Tibial nerve (tissue), 4 donors: Measurements from ENCODE around the gene PRM2. TPM values are rescaled to one million over a fixed set of nuclear protein-coding genes. Genes with fewer than 3 reads are reported as not detected.

Source experiments
- DNase-seq, 2 donors: peaks; one replicate each; pipeline ENCODE4 v3.0.0-alpha.2; 2019; ENCODE audit warnings: low spot score in 2 of 2
- H3K27ac ChIP-seq, 4 donors: fragments of 200-600 bp; sonication (generic) in 3 of 4; one replicate each; pipeline ENCODE4 v1.5.1; 2017 to 2019; ENCODE audit warnings: mild to moderate bottlenecking in 1 of 4
- H3K27me3 ChIP-seq, 2 donors: fragments of 200-600 bp; sonication (generic) in 1 of 2; one replicate each; pipeline versions ENCODE4 v1.5.1 to v1.6.0; 2017 to 2019
- H3K36me3 ChIP-seq, 3 donors: fragments of 200-600 bp; sonication (generic); one replicate each; pipeline ENCODE4 v1.5.1; 2018 to 2019
- H3K4me1 ChIP-seq, 4 donors: fragments of 200-600 bp; sonication (generic) in 3 of 4; one replicate each; pipeline ENCODE4 v1.5.1; 2017 to 2019
- H3K4me3 ChIP-seq, 4 donors: fragments of 200-600 bp; sonication (generic) in 3 of 4; one replicate each; pipeline ENCODE4 v1.5.1; 2017 to 2019; ENCODE audit warnings: mild to moderate bottlenecking in 1 of 4, moderate library complexity in 1 of 4
- H3K9me3 ChIP-seq, 4 donors: fragments of 200-600 bp; sonication (generic) in 3 of 4; one replicate each; pipeline ENCODE4 v1.5.1; 2017 to 2019
- CTCF ChIP-seq, 5 experiments: fragments of 200-600 bp in 3 of 5; fragments of 450-650 bp in 2 of 5; sonication (generic) in 3 of 5; IDR thresholded peaks; one replicate each; pipeline ENCODE4 v1.5.1; 2016 to 2019; ENCODE audit warnings: antibody characterized with exemption in 5 of 5, mild to moderate bottlenecking in 3 of 5, moderate library complexity in 2 of 5
- EP300 ChIP-seq, 2 donors: sonication (generic); formaldehyde crosslinking; IDR thresholded peaks; one replicate each; pipeline ENCODE4 v1.6.1; 2017; ENCODE audit warnings: antibody characterized with exemption in 2 of 2, mild to moderate bottlenecking in 1 of 2
- POLR2A ChIP-seq, 2 donors: fragments of 450-650 bp; IDR thresholded peaks; one replicate each; pipeline ENCODE4 v1.6.1; 2017; ENCODE audit warnings: antibody characterized with exemption in 2 of 2, mild to moderate bottlenecking in 2 of 2, moderate library complexity in 2 of 2
- WGBS, 2 donors: methylation state at CpG; one replicate each; pipeline ENCODE4 v1.1.5; 2018; 5-methylcytosine and 5-hydroxymethylcytosine counted together
- total RNA-seq, 4 donors: library from RNA; depleted of rRNA; stranded (reverse); fragments of >200 nt; gene quantifications; one replicate each; pipeline ENCODE4 v1.1.0, GENCODE V29; 2016

The PRM2 gene
- total RNA-seq, 4 donors from 2014 or later = not detected

GRCh38 chr16:11232852-11233726 lies 43.2 kb downstream of the PRM2 start:
- peak overlapping the region in 1 of 4 donors; percentile 78 for H3K27ac ChIP-seq
- H3K36me3 ChIP-seq = no peaks in the 10 kb centered on the region
- H3K27me3 ChIP-seq = peaks cover 0 to 3% of the 10 kb centered on the region in 2 donors
- no peaks in the 10 kb centered on the region for H3K9me3 ChIP-seq
- DNase-seq = no peak
- H3K4me3 ChIP-seq = no peak overlapping the region
- H3K4me1 ChIP-seq = peaks cover 0 to 9% (median 3%) of the 10 kb centered on the region in 4 donors
- TF ChIP-seq POLR2A (IDR thresholded peaks at IDR 0.05) (peak in 1 of 2 donors; percentile 7), EP300 (IDR thresholded peaks at IDR 0.05) (peak in 1 of 2 donors; percentile 19), CTCF (IDR thresholded peaks at IDR 0.05) (no peak)
- 47 to 61% methylated on average over 20 to 34 of the region's 35 CpGs for WGBS, 2 donors

GRCh38 chr16:11232302-11232851 lies 43.9 kb downstream of the PRM2 start:
- TF ChIP-seq POLR2A (IDR thresholded peaks at IDR 0.05) (no peak), EP300 (IDR thresholded peaks at IDR 0.05) (no peak), CTCF (IDR thresholded peaks at IDR 0.05) (no peak)
- H3K36me3 ChIP-seq = no peaks in the 10 kb centered on the region
- H3K4me3 ChIP-seq = no peak overlapping the region
- H3K27ac ChIP-seq = peak overlapping the region in 1 of 4 donors; percentile 78
- H3K27me3 ChIP-seq = peaks cover 0 to 3% of the 10 kb centered on the region in 2 donors
- no peaks in the 10 kb centered on the region for H3K9me3 ChIP-seq
- no peak for DNase-seq
- H3K4me1 ChIP-seq = peaks cover 0 to 9% (median 3%) of the 10 kb centered on the region in 4 donors
- 88 to 100% methylated on average over 2 of the region's 3 CpGs for WGBS, 2 donors

DNA sequence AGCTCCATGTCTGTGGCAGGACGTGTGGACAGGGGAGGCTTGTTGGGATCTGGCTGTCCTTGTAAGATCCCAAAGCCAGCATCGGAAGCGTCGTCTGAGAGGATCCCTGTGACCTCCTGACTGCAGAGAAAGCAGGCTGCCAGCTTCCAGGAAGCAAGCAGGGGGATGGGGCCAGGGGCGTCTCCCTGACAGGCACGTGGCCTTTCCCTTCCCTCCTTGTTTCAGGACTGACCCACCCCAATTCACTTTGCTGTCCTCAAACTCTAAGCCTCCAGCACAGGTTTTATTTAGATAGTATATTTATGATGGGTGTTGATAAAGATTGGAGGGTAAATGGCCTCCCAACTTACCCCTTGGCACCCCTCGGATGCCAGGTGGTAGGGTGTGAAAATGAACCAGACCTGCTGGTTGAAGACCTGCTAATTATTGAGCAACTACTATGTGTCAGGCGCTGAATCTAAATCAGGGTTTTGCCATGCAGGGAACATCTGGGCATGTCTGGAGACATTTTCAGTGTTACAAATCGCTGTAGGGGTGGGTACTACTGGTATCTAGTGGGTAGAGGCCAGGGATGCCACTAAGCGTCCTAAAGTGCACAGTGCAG lies 44.8 kb downstream of the PRM2 start:
- DNase-seq = no peak
- TF ChIP-seq POLR2A (IDR thresholded peaks at IDR 0.05) (no peak), EP300 (IDR thresholded peaks at IDR 0.05) (no peak), CTCF (IDR thresholded peaks at IDR 0.05) (no peak)
- H3K27me3 ChIP-seq = peaks cover 0 to 3% of the 10 kb centered on the region in 2 donors
- H3K36me3 ChIP-seq = no peaks in the 10 kb centered on the region
- H3K4me1 ChIP-seq = peaks cover 0 to 9% (median 3%) of the 10 kb centered on the region in 4 donors
- no peaks in the 10 kb centered on the region for H3K9me3 ChIP-seq
- H3K4me3 ChIP-seq = no peak overlapping the region
- H3K27ac ChIP-seq = no peak overlapping the region
- 64 to 66% methylated on average over 10 of the region's 10 CpGs for WGBS, 2 donors

GRCh38 chr16:11229906-11230305 lies 46.4 kb downstream of the PRM2 start:
- Histone ChIP-seq H3K4me1 (peaks cover 0 to 17% (median 3%) of the 10 kb centered on the region in 4 donors), H3K4me3 (no peak overlapping the region), H3K27me3 (peaks cover 0 to 3% of the 10 kb centered on the region in 2 donors), H3K27ac (no peak overlapping the region), H3K36me3 (no peaks in the 10 kb centered on the region), H3K9me3 (no peaks in the 10 kb centered on the region)
- TF ChIP-seq POLR2A (IDR thresholded peaks at IDR 0.05) (no peak), CTCF (IDR thresholded peaks at IDR 0.05) (no peak), EP300 (IDR thresholded peaks at IDR 0.05) (no peak)
- 76 to 80% methylated on average over 4 of the region's 4 CpGs for WGBS, 2 donors
- DNase-seq = no peak
